NK-92 treated with Interleukin-12 subunit alpha and Interleukin-12 subunit beta, amount 100 ng/mL, for 24 hours (cell line): ENCODE data around the gene DGKD.

Experiments used
- DNase-seq: peaks from one replicate; lab custom pipeline; 2025; lab: John Stamatoyannopoulos, UW

Gene DGKD

GRCh38 chr2:233501198-233502076 lies 147.1 kb downstream of the DGKD start:
- no peak for DNase-seq

GRCh38 chr2:233503481-233503880 lies 149.2 kb downstream of the DGKD start:
- DNase-seq = no peak

- no peak for DNase-seq
Observed at GRCh38 chr2:233503947-233504637, 149.8 kb downstream of the DGKD start.

- DNase-seq = no peak
Observed at GRCh38 chr2:233513953-233514655, 159.8 kb downstream of the DGKD start.

GRCh38 chr2:233519787-233520611 lies 165.7 kb downstream of the DGKD start:
- DNase-seq = no peak
